HEK293 (cell line): ENCODE measurements around the gene HERC5.

ENCODE experiments used
- EGR2 ChIP-seq: fragments of 450-650 bp; formaldehyde crosslinking; IDR thresholded peaks from 2 replicates; pipeline ENCODE4 v1.5.1; 2016; ENCODE audit warnings: low read depth, missing biosample characterization, missing genetic modification characterization
- KLF7 ChIP-seq: fragments of 450-650 bp; formaldehyde crosslinking; IDR thresholded peaks from 2 replicates; pipeline ENCODE4 v1.5.1; 2016; ENCODE audit warnings: missing biosample characterization, missing genetic modification characterization, borderline replicate concordance
- RBAK ChIP-seq: fragments of 450-650 bp; formaldehyde crosslinking; IDR thresholded peaks from 2 replicates; pipeline ENCODE4 v1.5.1; 2016; ENCODE audit warnings: missing biosample characterization, missing genetic modification characterization
- SP3 ChIP-seq: fragments of 450-650 bp; formaldehyde crosslinking; IDR thresholded peaks from 2 replicates; pipeline ENCODE4 v1.5.1; 2016; ENCODE audit warnings: missing biosample characterization, missing genetic modification characterization
- YY2 ChIP-seq: fragments of 450-650 bp; formaldehyde crosslinking; IDR thresholded peaks from 2 replicates; pipeline ENCODE4 v1.5.1; 2016; ENCODE audit warnings: missing biosample characterization, missing genetic modification characterization
- ZBTB21 ChIP-seq: fragments of 450-650 bp; formaldehyde crosslinking; IDR thresholded peaks from 2 replicates; pipeline ENCODE4 v1.5.1; 2017; ENCODE audit warnings: missing biosample characterization, missing genetic modification characterization
- ZEB2 ChIP-seq: fragments of 450-650 bp; formaldehyde crosslinking; IDR thresholded peaks from 2 replicates; pipeline ENCODE4 v1.5.1; 2016; ENCODE audit warnings: missing biosample characterization, missing genetic modification characterization
- ZFP41 ChIP-seq: fragments of 450-650 bp; formaldehyde crosslinking; IDR thresholded peaks from 2 replicates; pipeline ENCODE4 v1.5.1; 2016; ENCODE audit warnings: missing biosample characterization, missing genetic modification characterization, borderline replicate concordance
- ZNF174 ChIP-seq: fragments of 450-650 bp; formaldehyde crosslinking; IDR thresholded peaks from 2 replicates; pipeline ENCODE4 v1.5.0; 2017; ENCODE audit warnings: missing biosample characterization, mild to moderate bottlenecking, missing genetic modification characterization
- ZNF266 ChIP-seq: fragments of 450-650 bp; formaldehyde crosslinking; IDR thresholded peaks from 2 replicates; pipeline ENCODE4 v1.5.1; 2016; ENCODE audit warnings: missing biosample characterization, missing genetic modification characterization, low read depth
- ZNF311 ChIP-seq: fragments of 450-650 bp; formaldehyde crosslinking; IDR thresholded peaks from 2 replicates; pipeline ENCODE4 v1.5.1; 2017; ENCODE audit warnings: missing biosample characterization, missing genetic modification characterization, borderline replicate concordance
- ZNF335 ChIP-seq: fragments of 450-650 bp; formaldehyde crosslinking; conservative IDR thresholded peaks from 2 replicates; pipeline ENCODE4 v1.5.1; 2016; ENCODE audit warnings: missing biosample characterization, missing genetic modification characterization
- ZNF366 ChIP-seq: fragments of 450-650 bp; formaldehyde crosslinking; conservative IDR thresholded peaks from 2 replicates; pipeline ENCODE4 v1.5.1; 2016; ENCODE audit warnings: missing biosample characterization, missing genetic modification characterization
- ZNF404 ChIP-seq: fragments of 450-650 bp; formaldehyde crosslinking; IDR thresholded peaks from 2 replicates; pipeline ENCODE4 v1.5.1; 2017; ENCODE audit warnings: missing biosample characterization, missing genetic modification characterization
- ZNF510 ChIP-seq: fragments of 450-650 bp; formaldehyde crosslinking; IDR thresholded peaks from 2 replicates; pipeline ENCODE4 v1.5.1; 2018; ENCODE audit warnings: mild to moderate bottlenecking, missing genetic modification characterization, missing biosample characterization; ENCODE audit not compliant: insufficient replicate concordance
- ZNF660 ChIP-seq: fragments of 450-650 bp; IDR thresholded peaks from 2 replicates; pipeline ENCODE4 v1.5.1; 2018; ENCODE audit warnings: missing biosample characterization, mild to moderate bottlenecking, missing genetic modification characterization
- ZNF707 ChIP-seq: fragments of 450-650 bp; formaldehyde crosslinking; IDR thresholded peaks from 2 replicates; pipeline ENCODE4 v1.5.1; 2016; ENCODE audit warnings: missing biosample characterization, missing genetic modification characterization
- ZNF76 ChIP-seq: fragments of 450-650 bp; formaldehyde crosslinking; IDR thresholded peaks from 2 replicates; pipeline ENCODE4; 2016; ENCODE audit warnings: low read depth, missing biosample characterization, missing genetic modification characterization, borderline replicate concordance
- ZNF792 ChIP-seq: fragments of 450-650 bp; formaldehyde crosslinking; IDR thresholded peaks from 2 replicates; pipeline ENCODE4 v1.5.1; 2016; ENCODE audit warnings: missing biosample characterization, missing genetic modification characterization
- ZSCAN23 ChIP-seq: fragments of 450-650 bp; formaldehyde crosslinking; IDR thresholded peaks from 2 replicates; pipeline ENCODE4 v1.5.1; 2016; ENCODE audit warnings: missing biosample characterization, missing genetic modification characterization
- TF ChIP-seq, protein P1 (sequence below): fragments of 450-650 bp; formaldehyde crosslinking; IDR thresholded peaks from 2 replicates; pipeline ENCODE4 v1.5.1; 2016; ENCODE audit warnings: missing biosample characterization, missing genetic modification characterization, borderline replicate concordance
- TF ChIP-seq, protein P2 (sequence below): fragments of 450-650 bp; formaldehyde crosslinking; IDR thresholded peaks from 2 replicates; pipeline ENCODE4 v1.5.1; 2016; ENCODE audit warnings: missing biosample characterization, missing genetic modification characterization, borderline replicate concordance
- TF ChIP-seq, protein P3 (sequence below): fragments of 450-650 bp; formaldehyde crosslinking; IDR thresholded peaks from 2 replicates; pipeline ENCODE4 v1.5.1; 2016; ENCODE audit warnings: missing biosample characterization, missing genetic modification characterization
- TF ChIP-seq, protein P4 (sequence below): fragments of 450-650 bp; formaldehyde crosslinking; IDR thresholded peaks from 2 replicates; pipeline ENCODE4 v1.5.1; 2016; ENCODE audit warnings: missing biosample characterization, missing genetic modification characterization
- TF ChIP-seq, protein P5 (sequence below): fragments of 450-650 bp; formaldehyde crosslinking; IDR thresholded peaks from 2 replicates; pipeline ENCODE4 v1.5.1; 2016; ENCODE audit warnings: missing biosample characterization, missing genetic modification characterization

HERC5 gene

DNA sequence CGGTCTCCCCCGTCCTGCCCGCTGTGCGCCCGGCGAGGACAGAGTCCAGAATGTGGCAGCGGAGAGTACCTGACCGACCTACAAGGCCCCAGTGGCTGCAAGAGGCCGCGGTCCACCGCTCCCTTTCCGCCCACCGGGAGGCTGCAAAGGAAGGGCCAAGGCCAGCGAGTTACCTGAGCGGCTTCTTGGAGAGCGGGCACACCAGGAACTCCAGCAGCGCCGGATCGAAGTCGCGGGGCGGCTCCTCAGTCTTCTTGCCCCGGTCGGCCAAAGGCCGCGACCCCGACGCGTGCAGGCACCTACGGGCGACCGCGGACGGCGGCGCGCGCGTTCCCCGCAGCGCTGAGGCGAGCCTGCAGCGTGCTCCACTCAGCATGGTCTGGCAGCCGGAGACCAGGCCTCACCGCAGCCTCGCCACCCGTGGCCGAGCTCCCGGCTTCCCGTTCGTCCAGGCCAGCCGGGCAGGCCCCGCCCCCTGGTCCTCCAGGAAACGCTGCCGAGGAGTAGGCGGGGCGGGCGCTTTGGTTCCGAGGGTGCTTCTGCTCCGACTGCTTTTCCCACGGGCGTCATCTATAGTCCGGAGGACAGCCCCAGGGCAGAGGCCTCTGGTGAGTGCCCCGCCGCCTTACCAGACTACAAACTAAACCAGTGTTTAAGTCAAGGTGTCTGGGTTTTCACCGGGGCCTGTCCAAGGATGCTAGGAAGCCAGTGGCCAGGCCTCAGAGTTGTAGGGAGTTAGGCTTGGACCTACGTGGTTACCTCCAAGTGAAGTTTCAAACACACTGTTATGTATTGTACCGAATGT lies 66.6 kb downstream of the HERC5 start, which contains the start of gene PYURF (continued):
- TF ChIP-seq, protein P1, sequence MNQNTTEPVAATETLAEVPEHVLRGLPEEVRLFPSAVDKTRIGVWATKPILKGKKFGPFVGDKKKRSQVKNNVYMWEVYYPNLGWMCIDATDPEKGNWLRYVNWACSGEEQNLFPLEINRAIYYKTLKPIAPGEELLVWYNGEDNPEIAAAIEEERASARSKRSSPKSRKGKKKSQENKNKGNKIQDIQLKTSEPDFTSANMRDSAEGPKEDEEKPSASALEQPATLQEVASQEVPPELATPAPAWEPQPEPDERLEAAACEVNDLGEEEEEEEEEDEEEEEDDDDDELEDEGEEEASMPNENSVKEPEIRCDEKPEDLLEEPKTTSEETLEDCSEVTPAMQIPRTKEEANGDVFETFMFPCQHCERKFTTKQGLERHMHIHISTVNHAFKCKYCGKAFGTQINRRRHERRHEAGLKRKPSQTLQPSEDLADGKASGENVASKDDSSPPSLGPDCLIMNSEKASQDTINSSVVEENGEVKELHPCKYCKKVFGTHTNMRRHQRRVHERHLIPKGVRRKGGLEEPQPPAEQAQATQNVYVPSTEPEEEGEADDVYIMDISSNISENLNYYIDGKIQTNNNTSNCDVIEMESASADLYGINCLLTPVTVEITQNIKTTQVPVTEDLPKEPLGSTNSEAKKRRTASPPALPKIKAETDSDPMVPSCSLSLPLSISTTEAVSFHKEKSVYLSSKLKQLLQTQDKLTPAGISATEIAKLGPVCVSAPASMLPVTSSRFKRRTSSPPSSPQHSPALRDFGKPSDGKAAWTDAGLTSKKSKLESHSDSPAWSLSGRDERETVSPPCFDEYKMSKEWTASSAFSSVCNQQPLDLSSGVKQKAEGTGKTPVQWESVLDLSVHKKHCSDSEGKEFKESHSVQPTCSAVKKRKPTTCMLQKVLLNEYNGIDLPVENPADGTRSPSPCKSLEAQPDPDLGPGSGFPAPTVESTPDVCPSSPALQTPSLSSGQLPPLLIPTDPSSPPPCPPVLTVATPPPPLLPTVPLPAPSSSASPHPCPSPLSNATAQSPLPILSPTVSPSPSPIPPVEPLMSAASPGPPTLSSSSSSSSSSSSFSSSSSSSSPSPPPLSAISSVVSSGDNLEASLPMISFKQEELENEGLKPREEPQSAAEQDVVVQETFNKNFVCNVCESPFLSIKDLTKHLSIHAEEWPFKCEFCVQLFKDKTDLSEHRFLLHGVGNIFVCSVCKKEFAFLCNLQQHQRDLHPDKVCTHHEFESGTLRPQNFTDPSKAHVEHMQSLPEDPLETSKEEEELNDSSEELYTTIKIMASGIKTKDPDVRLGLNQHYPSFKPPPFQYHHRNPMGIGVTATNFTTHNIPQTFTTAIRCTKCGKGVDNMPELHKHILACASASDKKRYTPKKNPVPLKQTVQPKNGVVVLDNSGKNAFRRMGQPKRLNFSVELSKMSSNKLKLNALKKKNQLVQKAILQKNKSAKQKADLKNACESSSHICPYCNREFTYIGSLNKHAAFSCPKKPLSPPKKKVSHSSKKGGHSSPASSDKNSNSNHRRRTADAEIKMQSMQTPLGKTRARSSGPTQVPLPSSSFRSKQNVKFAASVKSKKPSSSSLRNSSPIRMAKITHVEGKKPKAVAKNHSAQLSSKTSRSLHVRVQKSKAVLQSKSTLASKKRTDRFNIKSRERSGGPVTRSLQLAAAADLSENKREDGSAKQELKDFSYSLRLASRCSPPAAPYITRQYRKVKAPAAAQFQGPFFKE (tag by site-specific recombination) = no peak
- TF ChIP-seq ZNF404 (tag by site-specific recombination) = no peak
- no peak for TF ChIP-seq ZBTB21 (tag by site-specific recombination)
- 0 out of 2 replicates have a peak, but pooled peaks have one; percentile 12 for TF ChIP-seq EGR2 (tag by site-specific recombination)
- TF ChIP-seq, protein P2, sequence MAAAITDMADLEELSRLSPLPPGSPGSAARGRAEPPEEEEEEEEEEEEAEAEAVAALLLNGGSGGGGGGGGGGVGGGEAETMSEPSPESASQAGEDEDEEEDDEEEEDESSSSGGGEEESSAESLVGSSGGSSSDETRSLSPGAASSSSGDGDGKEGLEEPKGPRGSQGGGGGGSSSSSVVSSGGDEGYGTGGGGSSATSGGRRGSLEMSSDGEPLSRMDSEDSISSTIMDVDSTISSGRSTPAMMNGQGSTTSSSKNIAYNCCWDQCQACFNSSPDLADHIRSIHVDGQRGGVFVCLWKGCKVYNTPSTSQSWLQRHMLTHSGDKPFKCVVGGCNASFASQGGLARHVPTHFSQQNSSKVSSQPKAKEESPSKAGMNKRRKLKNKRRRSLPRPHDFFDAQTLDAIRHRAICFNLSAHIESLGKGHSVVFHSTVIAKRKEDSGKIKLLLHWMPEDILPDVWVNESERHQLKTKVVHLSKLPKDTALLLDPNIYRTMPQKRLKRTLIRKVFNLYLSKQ (tag by site-specific recombination) = no peak
- TF ChIP-seq ZNF707 (tag by site-specific recombination) = no peak
- peak; percentile 52; the same call in 1 of the 2 replicates for TF ChIP-seq ZEB2 (tag by site-specific recombination)
- TF ChIP-seq ZNF660 (tag by site-specific recombination) = peak; percentile 96
- no peak for TF ChIP-seq ZSCAN23 (tag by site-specific recombination)
- TF ChIP-seq ZNF311 (tag by site-specific recombination) = no peak
- TF ChIP-seq ZNF76 (tag by site-specific recombination) = peak; percentile 76
- TF ChIP-seq ZNF366 (tag by site-specific recombination) = no peak; the same call in 1 of the 2 replicates
- TF ChIP-seq, protein P3, sequence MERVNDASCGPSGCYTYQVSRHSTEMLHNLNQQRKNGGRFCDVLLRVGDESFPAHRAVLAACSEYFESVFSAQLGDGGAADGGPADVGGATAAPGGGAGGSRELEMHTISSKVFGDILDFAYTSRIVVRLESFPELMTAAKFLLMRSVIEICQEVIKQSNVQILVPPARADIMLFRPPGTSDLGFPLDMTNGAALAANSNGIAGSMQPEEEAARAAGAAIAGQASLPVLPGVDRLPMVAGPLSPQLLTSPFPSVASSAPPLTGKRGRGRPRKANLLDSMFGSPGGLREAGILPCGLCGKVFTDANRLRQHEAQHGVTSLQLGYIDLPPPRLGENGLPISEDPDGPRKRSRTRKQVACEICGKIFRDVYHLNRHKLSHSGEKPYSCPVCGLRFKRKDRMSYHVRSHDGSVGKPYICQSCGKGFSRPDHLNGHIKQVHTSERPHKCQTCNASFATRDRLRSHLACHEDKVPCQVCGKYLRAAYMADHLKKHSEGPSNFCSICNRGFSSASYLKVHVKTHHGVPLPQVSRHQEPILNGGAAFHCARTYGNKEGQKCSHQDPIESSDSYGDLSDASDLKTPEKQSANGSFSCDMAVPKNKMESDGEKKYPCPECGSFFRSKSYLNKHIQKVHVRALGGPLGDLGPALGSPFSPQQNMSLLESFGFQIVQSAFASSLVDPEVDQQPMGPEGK (tag by site-specific recombination) = no peak
- TF ChIP-seq SP3 = peak; percentile 67
- TF ChIP-seq KLF7 (tag by site-specific recombination) = no peak
- TF ChIP-seq, protein P4, sequence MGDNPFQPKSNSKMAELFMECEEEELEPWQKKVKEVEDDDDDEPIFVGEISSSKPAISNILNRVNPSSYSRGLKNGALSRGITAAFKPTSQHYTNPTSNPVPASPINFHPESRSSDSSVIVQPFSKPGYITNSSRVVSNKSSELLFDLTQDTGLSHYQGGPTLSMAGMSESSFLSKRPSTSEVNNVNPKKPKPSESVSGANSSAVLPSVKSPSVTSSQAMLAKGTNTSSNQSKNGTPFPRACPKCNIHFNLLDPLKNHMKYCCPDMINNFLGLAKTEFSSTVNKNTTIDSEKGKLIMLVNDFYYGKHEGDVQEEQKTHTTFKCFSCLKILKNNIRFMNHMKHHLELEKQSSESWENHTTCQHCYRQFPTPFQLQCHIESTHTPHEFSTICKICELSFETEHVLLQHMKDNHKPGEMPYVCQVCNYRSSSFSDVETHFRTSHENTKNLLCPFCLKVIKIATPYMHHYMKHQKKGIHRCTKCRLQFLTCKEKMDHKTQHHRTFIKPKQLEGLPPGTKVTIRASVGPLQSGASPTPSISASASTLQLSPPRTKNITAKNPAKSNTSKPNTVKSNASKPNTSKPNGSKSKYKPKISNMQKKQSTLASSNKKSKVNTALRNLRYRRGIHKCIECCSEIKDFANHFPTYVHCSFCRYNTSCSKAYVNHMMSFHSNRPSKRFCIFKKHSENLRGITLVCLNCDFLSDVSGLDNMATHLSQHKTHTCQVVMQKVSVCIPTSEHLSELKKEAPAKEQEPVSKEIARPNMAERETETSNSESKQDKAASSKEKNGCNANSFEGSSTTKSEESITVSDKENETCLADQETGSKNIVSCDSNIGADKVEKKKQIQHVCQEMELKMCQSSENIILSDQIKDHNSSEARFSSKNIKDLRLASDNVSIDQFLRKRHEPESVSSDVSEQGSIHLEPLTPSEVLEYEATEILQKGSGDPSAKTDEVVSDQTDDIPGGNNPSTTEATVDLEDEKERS (tag by site-specific recombination) = no peak
- no peak for TF ChIP-seq ZNF266 (tag by site-specific recombination)
- TF ChIP-seq ZFP41 (tag by site-specific recombination) = no peak
- TF ChIP-seq ZNF335 (tag by site-specific recombination) = peak; percentile 70
- TF ChIP-seq ZNF174 = no peak
- no peak for TF ChIP-seq ZNF792 (tag by site-specific recombination)
- TF ChIP-seq, protein P5, sequence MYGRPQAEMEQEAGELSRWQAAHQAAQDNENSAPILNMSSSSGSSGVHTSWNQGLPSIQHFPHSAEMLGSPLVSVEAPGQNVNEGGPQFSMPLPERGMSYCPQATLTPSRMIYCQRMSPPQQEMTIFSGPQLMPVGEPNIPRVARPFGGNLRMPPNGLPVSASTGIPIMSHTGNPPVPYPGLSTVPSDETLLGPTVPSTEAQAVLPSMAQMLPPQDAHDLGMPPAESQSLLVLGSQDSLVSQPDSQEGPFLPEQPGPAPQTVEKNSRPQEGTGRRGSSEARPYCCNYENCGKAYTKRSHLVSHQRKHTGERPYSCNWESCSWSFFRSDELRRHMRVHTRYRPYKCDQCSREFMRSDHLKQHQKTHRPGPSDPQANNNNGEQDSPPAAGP (tag by site-specific recombination) = peak; percentile 46; the same call in 1 of the 2 replicates
- no peak for TF ChIP-seq YY2 (tag by site-specific recombination)
- no peak for TF ChIP-seq RBAK
- TF ChIP-seq ZNF510 (tag by site-specific recombination) = no peak
